Left ventricle myocardium inferior (tissue), 1 donor: ENCODE data around the gene PDIA6. TPM values are rescaled to one million over a fixed set of nuclear protein-coding genes. Genes with fewer than 3 reads are reported as not detected.

Source experiments
- DNase-seq: peaks from one replicate; pipeline ENCODE4 v3.0.0-alpha.2; 2020
- H3K27ac ChIP-seq: fragments of 200-600 bp; replicated peaks from 2 replicates; pipeline ENCODE4 v1.8.0; 2021
- H3K27me3 ChIP-seq: fragments of 200-600 bp; 2 replicates; pipeline ENCODE4 v1.8.0; 2021; ENCODE audit warnings: low read depth
- H3K36me3 ChIP-seq: fragments of 200-600 bp; 2 replicates; pipeline ENCODE4 v1.8.0; 2021
- H3K4me1 ChIP-seq: fragments of 200-600 bp; 2 replicates; pipeline ENCODE4 v1.8.0; 2021
- H3K4me3 ChIP-seq: fragments of 200-600 bp; 2 replicates; pipeline ENCODE4 v1.8.0; 2021; ENCODE audit warnings: mild to moderate bottlenecking, moderate library complexity
- H3K9me3 ChIP-seq: fragments of 200-600 bp; replicated peaks from 2 replicates; pipeline ENCODE4 v1.8.0; 2021
- intact Hi-C: fragments of 100-400 bp; cut with micrococcal nuclease; formaldehyde crosslinking; loops from one replicate; pipeline ENCODE4 v1.11.0; 2022
- total RNA-seq: library from RNA; stranded (reverse); fragmentation: NEBNext Ultra II Directional; extraction: Animal tissue kit (Norgen Biotek cat#: 25700); gene quantifications from one replicate; pipeline ENCODE4 v1.2.1, GENCODE V29; 2021
- TF ChIP-seq, protein P1 (sequence below): fragments of 200-600 bp; IDR thresholded peaks from 2 replicates; pipeline ENCODE4 v1.8.0; 2021; ENCODE audit warnings: antibody characterized with exemption, mild to moderate bottlenecking, borderline replicate concordance
- donor health status: DM: no; HTN: yes; CAD: no; lungs with severe emphysema.

PDIA6 gene
- total RNA-seq, 1 donor from 2014 or later = 107 TPM

GRCh38 chr2:10788855-10789254 lies 23.7 kb downstream of the PDIA6 start:
- Histone ChIP-seq H3K4me1 (peaks cover 21% of the 10 kb centered on the region), H3K27ac (no peak overlapping the region), H3K4me3 (no peak overlapping the region), H3K36me3 (peaks cover 97% of the 10 kb centered on the region), H3K27me3 (no peaks in the 10 kb centered on the region), H3K9me3 (no peaks in the 10 kb centered on the region)
- no peak for DNase-seq
- TF ChIP-seq, protein P1, sequence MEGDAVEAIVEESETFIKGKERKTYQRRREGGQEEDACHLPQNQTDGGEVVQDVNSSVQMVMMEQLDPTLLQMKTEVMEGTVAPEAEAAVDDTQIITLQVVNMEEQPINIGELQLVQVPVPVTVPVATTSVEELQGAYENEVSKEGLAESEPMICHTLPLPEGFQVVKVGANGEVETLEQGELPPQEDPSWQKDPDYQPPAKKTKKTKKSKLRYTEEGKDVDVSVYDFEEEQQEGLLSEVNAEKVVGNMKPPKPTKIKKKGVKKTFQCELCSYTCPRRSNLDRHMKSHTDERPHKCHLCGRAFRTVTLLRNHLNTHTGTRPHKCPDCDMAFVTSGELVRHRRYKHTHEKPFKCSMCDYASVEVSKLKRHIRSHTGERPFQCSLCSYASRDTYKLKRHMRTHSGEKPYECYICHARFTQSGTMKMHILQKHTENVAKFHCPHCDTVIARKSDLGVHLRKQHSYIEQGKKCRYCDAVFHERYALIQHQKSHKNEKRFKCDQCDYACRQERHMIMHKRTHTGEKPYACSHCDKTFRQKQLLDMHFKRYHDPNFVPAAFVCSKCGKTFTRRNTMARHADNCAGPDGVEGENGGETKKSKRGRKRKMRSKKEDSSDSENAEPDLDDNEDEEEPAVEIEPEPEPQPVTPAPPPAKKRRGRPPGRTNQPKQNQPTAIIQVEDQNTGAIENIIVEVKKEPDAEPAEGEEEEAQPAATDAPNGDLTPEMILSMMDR = no peak
- intact Hi-C loops = no loop called here

DNA sequence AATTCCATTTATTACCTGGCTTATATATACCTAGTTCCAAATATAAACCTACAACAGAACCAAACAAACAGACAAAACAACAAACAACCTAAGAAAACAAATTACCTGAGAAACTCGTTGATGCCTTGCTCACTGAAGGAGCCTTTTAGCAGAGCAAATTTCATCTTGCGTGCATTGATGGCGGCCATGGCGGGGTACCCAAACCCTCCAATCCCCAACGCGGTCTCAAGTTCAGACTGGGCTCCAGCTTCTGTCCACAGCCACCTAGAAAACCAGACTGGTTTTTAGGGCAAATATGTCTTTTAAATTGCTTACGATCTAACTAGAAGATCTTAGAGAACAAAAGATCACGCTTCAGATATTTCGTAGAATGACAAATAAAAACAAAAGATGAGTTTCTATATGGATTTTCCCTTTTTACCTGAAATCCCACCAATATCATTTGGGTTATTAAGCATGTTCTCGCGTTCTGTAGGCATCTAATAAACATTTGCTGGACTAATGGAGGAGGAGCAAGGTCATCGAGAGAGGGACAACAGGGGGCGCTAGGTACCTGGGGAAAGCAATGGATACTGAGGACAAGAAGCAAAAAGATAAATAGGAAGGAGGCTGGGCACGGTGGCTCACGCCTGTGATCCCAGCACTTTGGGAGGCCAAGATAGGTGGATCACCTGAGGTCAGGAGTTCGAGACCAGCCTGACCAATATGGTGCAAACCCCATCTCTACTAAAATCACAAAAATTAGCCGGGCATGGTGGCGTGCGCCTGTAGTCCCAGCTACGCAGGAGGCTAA lies 25.2 kb downstream of the PDIA6 start:
- intact Hi-C loops = no loop called here
- no peak overlapping the region for H3K4me3 ChIP-seq
- no peak for DNase-seq
- H3K4me1 ChIP-seq = peaks cover 18% of the 10 kb centered on the region
- TF ChIP-seq, protein P1 = no peak
- H3K27ac ChIP-seq = no peak overlapping the region
- H3K36me3 ChIP-seq = peaks cover 98% of the 10 kb centered on the region
- no peaks in the 10 kb centered on the region for H3K9me3 ChIP-seq
- no peaks in the 10 kb centered on the region for H3K27me3 ChIP-seq

GRCh38 chr2:10786240-10786982 lies 26.2 kb downstream of the PDIA6 start:
- no peak for DNase-seq
- peaks cover 14% of the 10 kb centered on the region for H3K4me1 ChIP-seq
- no peaks in the 10 kb centered on the region for H3K27me3 ChIP-seq
- peaks cover 98% of the 10 kb centered on the region for H3K36me3 ChIP-seq
- intact Hi-C loops = no loop called here
- TF ChIP-seq, protein P1 = no peak
- H3K27ac ChIP-seq = no peak overlapping the region
- H3K9me3 ChIP-seq = no peaks in the 10 kb centered on the region
- H3K4me3 ChIP-seq = no peak overlapping the region

DNA sequence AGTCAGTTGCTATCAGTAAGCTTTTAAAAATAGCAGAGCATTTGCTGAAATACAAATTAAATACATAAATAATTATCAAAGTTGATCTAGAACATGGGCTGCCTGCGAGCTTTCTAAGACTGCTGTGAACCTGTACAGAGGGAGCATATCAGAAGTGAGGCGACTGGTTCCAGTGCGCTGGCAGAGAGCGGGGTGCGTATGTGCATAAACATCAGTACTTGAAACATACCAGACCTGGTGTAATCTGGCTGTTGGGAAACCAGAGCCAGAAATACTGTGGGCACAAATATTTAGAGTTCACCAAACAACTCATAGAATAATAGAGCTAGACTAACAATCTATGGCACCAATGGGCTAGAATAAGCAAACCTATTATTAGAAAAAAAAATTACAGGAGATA lies 27.3 kb downstream of the PDIA6 start:
- TF ChIP-seq, protein P1 = no peak
- H3K27me3 ChIP-seq = no peaks in the 10 kb centered on the region
- peaks cover 14% of the 10 kb centered on the region for H3K4me1 ChIP-seq
- peaks cover 98% of the 10 kb centered on the region for H3K36me3 ChIP-seq
- intact Hi-C loops = no loop called here
- peak overlapping the region; percentile 65 for H3K27ac ChIP-seq
- no peaks in the 10 kb centered on the region for H3K9me3 ChIP-seq
- H3K4me3 ChIP-seq = no peak overlapping the region
- no peak for DNase-seq

- no peak for DNase-seq
- Histone ChIP-seq H3K4me3 (no peak overlapping the region), H3K36me3 (peaks cover 100% of the 10 kb centered on the region), H3K4me1 (peaks cover 14% of the 10 kb centered on the region), H3K27ac (peak overlapping the region; percentile 65), H3K27me3 (no peaks in the 10 kb centered on the region), H3K9me3 (no peaks in the 10 kb centered on the region)
- TF ChIP-seq, protein P1 = no peak
- intact Hi-C loops = no loop called here
Measured at GRCh38 chr2:10784719-10785118, 27.9 kb downstream of the PDIA6 start.
